ENCODE results near the gene PFDN2. TPM values are rescaled to one million over a fixed set of nuclear protein-coding genes. Genes with fewer than 3 reads are reported as not detected.

PFDN2 gene
- total and polyA plus RNA-seq, 11 donors, result 38.3 to 234 (median 49.8) TPM

DNA sequence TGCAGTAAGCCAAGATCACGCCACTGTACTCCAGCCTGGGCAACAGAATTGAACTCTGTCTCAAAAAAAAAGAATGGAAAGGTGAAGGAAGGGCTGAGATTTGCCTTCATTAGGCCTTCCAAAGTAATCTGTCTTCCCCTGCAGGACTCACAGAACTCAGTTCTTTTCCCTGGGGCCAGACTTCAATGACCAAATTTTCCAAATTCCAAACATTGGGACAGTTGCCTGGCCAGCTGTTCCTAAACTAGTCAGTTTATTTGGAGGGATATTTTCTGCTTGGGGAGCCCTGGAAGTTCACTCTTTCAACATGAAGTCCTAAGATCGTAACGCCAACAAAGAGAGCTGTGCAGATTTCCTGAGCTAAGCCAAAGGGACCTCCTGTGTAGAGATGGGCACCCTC, 20.0 kb upstream of the PFDN2 start:
- intact Hi-C loops (cut with DNase I), result loop anchor here in 7 of 10 donors (5.0 to 10.0 kb wide), 3 partner anchors 93 to 143 kb away; partner anchors contain the start of gene USF1 (in 3 of the 7)
- WGBS, 4 donors, result 61 to 76% (median 70%) methylated on average over 3 of the region's 3 CpGs
- no peak for TF ChIP-seq POLR2A (IDR thresholded peaks at IDR 0.05)
- TF ChIP-seq, protein P1, sequence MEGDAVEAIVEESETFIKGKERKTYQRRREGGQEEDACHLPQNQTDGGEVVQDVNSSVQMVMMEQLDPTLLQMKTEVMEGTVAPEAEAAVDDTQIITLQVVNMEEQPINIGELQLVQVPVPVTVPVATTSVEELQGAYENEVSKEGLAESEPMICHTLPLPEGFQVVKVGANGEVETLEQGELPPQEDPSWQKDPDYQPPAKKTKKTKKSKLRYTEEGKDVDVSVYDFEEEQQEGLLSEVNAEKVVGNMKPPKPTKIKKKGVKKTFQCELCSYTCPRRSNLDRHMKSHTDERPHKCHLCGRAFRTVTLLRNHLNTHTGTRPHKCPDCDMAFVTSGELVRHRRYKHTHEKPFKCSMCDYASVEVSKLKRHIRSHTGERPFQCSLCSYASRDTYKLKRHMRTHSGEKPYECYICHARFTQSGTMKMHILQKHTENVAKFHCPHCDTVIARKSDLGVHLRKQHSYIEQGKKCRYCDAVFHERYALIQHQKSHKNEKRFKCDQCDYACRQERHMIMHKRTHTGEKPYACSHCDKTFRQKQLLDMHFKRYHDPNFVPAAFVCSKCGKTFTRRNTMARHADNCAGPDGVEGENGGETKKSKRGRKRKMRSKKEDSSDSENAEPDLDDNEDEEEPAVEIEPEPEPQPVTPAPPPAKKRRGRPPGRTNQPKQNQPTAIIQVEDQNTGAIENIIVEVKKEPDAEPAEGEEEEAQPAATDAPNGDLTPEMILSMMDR (IDR thresholded peaks at IDR 0.05), result no peak
- peaks cover 5 to 49% (median 12%) of the 10 kb centered on the region in 12 donors for H3K4me1 ChIP-seq
- no peak overlapping the region for H3K4me3 ChIP-seq
- no peak for ATAC-seq
- no peaks in the 10 kb centered on the region for H3K9me3 ChIP-seq
- DNase-seq, result no peak
- no peaks in the 10 kb centered on the region for H3K36me3 ChIP-seq
- H3K27ac ChIP-seq, result peak overlapping the region in 5 of 12 donors; percentile 12 to 51 (median 30)
- no peaks in the 10 kb centered on the region for H3K27me3 ChIP-seq

DNA sequence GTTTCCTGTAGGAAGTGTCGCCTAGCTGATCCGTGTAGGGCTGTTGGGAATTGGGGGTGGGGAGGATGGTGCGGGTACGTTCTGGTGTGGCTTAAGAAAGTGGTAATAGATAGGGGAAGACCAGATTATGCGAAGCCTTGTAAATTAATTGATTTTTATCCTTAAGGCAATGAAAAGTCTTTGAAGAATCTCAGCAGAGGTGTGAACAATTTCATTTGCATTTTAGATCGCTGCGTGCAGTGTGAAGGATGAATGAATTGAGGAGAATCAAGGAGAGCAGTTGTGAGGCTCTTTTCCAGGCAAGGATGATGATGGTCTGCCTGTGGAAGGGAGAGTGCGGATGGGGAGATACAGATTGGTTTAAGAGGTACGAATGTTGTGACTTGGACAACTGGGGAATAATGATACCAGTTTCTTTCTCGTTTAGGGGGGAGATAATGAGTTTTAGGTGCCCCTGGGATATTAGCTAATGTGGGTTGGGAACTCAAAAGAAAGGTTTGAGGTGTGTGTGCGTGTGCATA, 15.4 kb upstream of the PFDN2 start:
- H3K27ac ChIP-seq, result peak overlapping the region; percentile 87 to 99 (median 97)
- H3K4me1 ChIP-seq, result peaks cover 5 to 73% (median 39%) of the 10 kb centered on the region in 12 donors
- intact Hi-C loops (cut with DNase I), result loop anchor here in 7 of 10 donors (1.0 to 10.0 kb wide), 5 partner anchors 14 to 138 kb away; partner anchors contain the start of genes USF1 (in 3 of the 7), NIT1 (in 2 of the 7), PFDN2 (in 2 of the 7) and UFC1 (in 1 of the 7)
- no peaks in the 10 kb centered on the region for H3K27me3 ChIP-seq
- no peak for ATAC-seq
- no peaks in the 10 kb centered on the region for H3K9me3 ChIP-seq
- TF ChIP-seq, protein P1 (IDR thresholded peaks at IDR 0.05), result no peak
- WGBS, 4 donors, result 5 to 6% (median 5%) methylated on average over 11 of the region's 11 CpGs
- H3K4me3 ChIP-seq, result peak overlapping the region; percentile 42 to 92 (median 71)
- H3K36me3 ChIP-seq, result peaks cover 0 to 24% (median 19%) of the 10 kb centered on the region in 9 donors
- DNase-seq, result no peak

DNA sequence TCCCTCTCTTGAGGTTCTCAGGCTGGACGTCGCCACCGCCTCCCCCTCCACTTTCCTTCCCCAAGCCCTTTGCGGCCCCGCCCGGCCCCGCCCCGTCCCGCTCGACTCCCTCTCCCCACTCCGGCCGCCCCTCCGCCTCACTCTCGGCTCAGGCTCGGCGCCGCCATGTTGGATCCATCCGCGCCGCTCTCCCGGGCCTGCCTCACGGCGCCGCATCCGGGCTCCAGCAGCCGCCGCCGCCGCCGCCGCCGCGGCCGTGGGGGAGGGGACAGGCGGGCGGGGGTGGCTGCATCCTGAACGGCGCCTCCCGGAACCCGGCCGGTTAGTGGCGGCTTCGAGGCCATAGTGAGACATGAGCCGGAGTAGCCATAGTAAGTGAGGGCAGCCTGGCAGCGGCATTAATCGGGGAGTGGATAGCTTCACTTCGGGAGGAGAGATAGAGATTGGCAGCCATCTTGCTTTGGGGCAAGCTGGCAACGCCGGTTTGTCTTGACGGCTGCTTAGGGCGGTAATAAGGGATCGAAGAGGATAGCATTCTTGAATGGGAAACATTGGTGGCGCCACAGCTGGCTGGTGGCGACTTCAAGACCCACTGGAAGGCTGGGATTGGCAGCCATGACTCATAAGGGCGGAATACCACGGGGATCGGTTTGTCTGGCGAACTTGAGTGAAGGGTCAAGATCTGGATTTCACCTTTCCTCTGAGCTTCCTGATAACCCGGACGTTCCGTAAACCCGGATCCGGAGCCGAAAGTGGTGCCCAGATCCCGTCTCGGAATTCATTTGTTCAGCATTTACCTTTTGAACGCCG, 14.8 kb upstream of the PFDN2 start, which contains the start of gene DEDD:
Gene DEDD (minus strand): TSS at position 258 of the 810 bp plus-strand sequence. CDS start 8,205 bp downstream, outside the sequence.
- WGBS, 4 donors, result 1% methylated on average over 23 to 68 of the region's 68 CpGs
- intact Hi-C loops (cut with DNase I), result loop anchor here in 8 of 10 donors (1.0 to 10.0 kb wide), 8 partner anchors 14 to 138 kb away; partner anchors contain the start of genes NIT1 (in 4 of the 8), PFDN2 (in 4 of the 8), USF1 (in 3 of the 8) and UFC1 (in 1 of the 8)
- Histone ChIP-seq H3K36me3 (peaks cover 0 to 31% (median 26%) of the 10 kb centered on the region in 9 donors), H3K27me3 (no peaks in the 10 kb centered on the region), H3K4me3 (peak within 1 kb of the TSS; percentile 42 to 92 (median 71)), H3K4me1 (peaks cover 5 to 74% (median 41%) of the 10 kb centered on the region in 12 donors), H3K9me3 (no peaks in the 10 kb centered on the region), H3K27ac (peak within 1 kb of the TSS; percentile 87 to 99 (median 97))
- DNase-seq, result peak; percentile 95 to 97 (median 96)
- TF ChIP-seq, protein P1 (IDR thresholded peaks at IDR 0.05), result peak in 3 of 12 donors; percentile 9 to 30 (median 22)
- peak in 1 of 2 donors; percentile 48 for TF ChIP-seq POLR2A (IDR thresholded peaks at IDR 0.05)
- ATAC-seq, result peak; percentile 93 to 97 (median 96)

Data from heart left ventricle (tissue), 16 donors.